Measurements from ENCODE around the gene PIP5K1C.
"Not testable (repeated sequence)": the region's sequence is repeated elsewhere in the genome, so short reads cannot be mapped to it uniquely, and the experiment has no call there.

PIP5K1C gene

DNA sequence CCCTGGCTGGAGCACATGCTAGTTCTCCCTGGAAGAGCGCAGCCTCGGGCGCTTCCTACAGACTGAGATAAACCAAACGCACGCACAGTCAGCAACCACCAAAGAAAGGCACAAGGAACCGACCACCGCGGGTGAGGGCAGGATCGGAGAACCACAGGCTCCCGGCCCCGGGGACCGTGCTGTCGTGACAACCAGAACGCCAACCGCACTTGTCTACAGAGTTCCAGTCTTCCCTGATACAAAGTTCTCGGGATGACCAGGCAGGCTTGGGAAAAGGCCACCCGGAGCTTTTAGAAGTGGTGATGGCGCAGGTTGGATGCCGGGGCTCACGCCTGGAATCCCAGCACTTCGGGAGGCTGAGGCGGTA lies 40.5 kb downstream of the PIP5K1C start:
- no peak for DNase-seq

GRCh38 chr19:3658870-3659745 lies 41.2 kb downstream of the PIP5K1C start:
- DNase-seq: no peak

DNA sequence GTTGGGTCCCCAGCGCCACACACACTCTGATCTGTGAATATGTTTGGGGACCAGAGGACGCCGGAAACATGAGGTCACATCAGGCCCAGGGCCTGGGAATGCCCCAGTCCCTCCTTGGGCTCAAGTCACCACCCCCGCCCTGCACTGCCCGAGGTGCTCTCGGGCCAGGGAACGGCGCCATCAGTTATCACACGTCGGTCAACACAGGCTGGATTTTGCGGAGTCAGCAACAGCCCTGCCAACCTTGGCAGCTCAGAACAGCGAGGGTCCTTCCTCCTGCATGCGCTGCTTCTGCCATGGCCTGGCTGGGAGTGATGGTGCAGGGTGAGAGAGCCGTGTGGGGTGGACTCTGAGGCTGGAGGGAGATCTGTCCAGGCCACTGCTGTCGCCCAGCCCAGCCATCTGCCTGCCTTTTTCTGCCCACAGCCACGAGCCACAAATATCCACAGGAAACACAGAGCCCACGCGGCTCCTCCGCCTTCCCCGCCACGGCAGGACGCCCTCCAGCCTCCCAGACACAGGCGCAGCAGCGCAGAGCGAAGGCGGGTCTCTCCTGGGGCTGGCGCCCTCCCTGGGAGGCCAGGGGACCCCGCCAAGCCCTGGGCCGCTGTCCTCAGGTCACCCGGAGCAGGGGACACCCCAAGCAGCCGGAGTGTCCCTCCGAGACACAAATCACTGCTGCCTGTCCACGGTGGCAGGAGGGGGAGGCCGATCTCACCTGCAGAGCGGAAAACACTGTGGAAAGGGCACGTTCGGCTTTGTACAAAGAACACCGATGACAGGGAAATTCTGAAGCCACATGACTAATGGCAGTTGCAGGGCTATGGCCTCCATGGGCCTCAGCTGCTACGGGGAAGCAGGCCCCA lies 42.0 kb downstream of the PIP5K1C start:
- no peak for DNase-seq

- DNase-seq: no peak
These were observed 42.9 kb downstream of the PIP5K1C start for GRCh38 chr19:3657395-3657769.

DNA sequence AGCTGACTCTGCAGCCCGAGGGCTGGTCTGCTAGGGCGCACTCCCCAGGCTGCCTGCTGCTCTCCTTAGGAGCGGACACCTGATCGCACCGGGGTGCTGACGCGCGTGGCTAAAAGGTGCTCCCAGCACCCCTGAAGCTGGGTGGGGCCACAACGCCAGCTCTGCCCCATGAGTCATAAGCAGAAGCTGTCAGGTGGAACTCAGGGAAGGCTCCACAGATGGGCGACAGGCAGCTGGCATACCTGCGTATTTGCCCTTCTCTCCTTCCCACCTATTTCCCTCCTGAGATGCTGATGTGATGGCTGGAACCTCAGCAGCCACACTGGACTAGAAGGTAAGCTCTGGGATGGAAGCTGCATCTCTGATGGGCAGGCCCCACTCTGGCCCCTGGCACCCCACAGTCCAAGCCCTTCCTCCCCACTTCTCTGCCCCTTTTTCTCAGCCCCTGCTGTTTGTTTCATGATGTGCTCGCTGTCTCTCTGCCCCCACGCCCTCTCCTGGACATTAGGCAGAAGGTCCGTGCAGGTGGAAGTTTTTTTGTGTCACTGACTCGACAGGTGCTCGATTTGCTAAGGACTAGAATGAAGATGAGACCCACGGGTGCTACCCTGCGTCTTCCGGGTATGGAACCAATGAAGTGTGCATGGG lies 43.4 kb downstream of the PIP5K1C start:
- DNase-seq: no peak

DNA sequence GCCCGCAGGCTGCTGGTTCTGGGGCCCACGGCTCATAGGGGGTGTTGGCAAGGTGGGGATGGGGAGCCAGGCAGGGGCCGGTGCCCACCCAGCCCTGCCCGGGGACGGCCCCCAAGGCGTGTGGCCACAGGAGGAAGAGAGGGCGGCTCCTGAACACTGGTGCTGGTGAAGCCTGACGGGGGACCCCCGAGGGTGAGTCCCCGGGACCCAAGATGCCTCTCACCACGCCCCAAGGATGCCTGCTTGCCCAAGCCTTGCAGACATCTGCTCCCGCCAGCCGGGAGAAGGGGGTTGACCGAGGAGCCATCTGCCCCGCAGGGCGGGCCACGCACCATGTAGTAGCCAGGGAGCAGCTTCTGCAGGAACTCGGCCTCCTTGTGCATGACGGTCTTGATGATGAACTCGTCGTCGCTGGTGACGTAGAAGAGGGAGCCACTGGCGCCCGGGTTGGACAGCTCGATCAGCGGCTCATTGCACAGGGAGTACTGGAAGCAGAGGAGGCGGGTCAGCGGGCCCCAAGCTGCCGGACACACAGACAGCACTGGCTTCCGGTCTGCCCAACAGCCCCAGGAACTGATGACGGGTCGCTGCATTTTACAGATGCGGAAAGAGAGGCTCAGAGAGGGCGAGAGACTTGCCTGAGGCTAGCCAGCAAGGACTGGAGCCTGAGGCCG lies 44.1 kb downstream of the PIP5K1C start:
- no peak for DNase-seq

DNA sequence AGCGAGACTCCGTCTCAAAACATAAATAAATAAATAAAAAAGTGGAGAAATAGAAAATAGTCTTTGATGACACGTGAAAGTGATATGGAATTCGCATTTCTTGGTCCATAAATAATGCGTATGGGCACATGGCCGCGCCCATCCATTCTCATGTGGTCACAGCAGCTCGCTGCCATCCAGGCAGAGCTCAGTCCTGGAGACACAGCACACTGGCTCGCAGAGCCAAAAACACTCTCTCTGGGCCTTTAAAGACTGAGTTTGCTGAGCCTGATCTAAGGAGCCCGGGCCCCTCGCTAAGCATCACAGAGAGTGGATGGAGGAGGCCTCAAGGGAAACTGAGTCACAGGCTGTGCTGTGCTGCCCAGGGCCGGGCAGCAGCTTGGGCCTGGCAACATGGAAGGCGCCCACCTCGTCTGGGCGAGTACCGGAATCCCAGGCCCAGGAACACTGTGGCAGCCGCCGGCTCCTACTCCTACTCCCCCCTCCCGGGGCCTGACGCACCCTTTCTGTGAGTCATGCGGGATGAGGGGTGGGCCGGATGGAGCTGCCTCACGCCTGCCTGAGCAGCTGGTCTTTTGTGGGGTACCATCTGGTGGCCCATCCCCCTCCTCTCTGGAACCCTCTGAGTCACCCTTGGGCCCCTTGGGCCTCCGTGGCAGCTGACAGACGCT lies 44.7 kb downstream of the PIP5K1C start:
- DNase-seq: no peak

DNA sequence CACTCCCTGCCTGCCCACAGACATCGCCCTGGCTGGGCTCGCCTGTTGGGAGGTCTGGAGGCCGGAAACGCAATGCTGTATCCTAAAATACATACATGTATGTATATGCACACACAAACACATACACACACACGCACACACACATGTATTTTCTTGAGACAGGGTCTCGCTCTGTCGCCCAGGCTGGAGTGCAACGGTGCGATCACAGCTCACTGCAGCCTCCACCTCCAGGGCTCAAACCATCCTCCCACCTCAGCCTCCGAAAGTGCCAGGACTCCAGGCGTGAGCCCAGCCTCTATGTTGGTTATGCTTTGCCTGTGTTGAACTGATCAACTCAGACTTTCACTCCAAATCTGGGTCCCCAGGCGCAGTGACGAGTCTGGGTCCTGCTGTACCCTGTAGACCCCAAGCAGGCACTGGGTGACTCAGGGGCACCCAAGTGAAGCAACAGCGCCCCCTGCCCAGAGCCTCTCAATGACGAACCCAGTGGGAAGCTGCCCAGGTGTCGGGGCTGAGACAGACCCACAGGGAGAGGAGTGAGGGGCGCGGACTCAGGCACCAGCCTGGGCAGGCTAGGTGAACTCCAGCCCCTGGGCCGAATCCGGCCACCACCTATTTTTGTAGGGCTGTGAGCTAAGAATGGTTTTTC lies 46.3 kb downstream of the PIP5K1C start:
- no peak for DNase-seq

DNA sequence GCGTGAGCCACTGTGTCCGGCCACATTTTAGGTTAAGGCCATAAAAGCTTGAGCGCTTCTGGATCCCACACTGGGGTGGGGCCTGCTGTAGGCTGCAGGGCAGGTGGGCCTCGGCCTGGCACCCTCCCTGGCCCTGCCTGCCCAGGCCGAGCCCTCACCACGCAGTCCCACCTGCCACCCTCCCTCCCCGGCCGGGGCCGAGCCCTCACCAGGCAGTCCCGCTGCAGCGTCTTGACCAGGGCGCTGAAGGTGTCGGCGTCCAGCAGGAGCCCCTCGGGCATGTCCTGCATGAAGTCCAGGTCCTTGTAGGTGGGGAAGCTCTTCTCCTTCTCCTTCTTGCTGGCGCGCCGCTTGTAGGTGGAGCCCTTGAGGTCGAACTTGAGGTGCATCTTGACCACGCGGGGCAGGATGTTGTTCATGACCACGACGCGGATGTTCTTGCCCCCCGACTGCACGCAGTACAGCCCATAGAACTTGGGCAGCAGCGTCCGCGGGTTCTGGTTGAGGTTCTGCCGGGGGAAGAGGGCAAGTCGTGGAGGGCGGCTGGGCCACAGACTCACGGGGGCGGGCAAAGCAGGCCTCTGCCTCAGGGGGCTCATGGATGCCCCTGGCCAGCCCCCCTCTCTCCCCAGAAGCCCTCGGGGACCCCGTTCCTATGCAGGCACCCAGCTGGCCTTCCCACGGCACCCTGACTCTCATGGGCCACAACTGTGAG lies 47.0 kb downstream of the PIP5K1C start:
- no peak for DNase-seq

DNA sequence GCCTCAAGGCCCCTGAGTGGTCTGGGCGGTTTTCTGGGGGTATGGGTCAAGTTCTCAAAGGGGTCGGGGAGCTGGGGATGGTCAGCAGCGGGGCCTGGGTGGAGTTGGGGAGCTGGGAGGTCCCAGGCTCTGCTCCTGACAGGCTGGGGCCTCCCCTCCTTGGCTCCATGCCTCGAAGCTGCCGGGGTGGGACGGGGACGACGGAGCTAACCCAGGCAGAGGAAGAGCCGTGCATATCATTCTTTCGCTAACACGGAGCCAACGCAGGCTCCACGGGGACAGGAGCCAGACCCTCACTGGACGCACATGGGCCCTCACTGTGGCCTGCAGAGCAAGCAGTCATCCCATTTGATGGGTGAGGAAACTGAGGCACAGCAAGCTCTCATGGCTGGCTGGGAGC lies 47.8 kb downstream of the PIP5K1C start:
- no peak for DNase-seq

GRCh38 chr19:3651684-3652083 lies 48.6 kb downstream of the PIP5K1C start:
- DNase-seq: no peak

- DNase-seq: no peak
These were observed 50.4 kb downstream of the PIP5K1C start for GRCh38 chr19:3649888-3650287.

- no peak for DNase-seq
These were observed 52.0 kb downstream of the PIP5K1C start for GRCh38 chr19:3648037-3648905.

GRCh38 chr19:3647102-3647501 lies 53.2 kb downstream of the PIP5K1C start:
- not testable (repeated sequence) for DNase-seq

- no peak for DNase-seq
These were observed 53.8 kb downstream of the PIP5K1C start for GRCh38 chr19:3646336-3647092.

- DNase-seq: no peak
These were observed 54.5 kb downstream of the PIP5K1C start for GRCh38 chr19:3645726-3646125.

- DNase-seq: no peak
These were observed 55.2 kb downstream of the PIP5K1C start for GRCh38 chr19:3645067-3645396.

DNA sequence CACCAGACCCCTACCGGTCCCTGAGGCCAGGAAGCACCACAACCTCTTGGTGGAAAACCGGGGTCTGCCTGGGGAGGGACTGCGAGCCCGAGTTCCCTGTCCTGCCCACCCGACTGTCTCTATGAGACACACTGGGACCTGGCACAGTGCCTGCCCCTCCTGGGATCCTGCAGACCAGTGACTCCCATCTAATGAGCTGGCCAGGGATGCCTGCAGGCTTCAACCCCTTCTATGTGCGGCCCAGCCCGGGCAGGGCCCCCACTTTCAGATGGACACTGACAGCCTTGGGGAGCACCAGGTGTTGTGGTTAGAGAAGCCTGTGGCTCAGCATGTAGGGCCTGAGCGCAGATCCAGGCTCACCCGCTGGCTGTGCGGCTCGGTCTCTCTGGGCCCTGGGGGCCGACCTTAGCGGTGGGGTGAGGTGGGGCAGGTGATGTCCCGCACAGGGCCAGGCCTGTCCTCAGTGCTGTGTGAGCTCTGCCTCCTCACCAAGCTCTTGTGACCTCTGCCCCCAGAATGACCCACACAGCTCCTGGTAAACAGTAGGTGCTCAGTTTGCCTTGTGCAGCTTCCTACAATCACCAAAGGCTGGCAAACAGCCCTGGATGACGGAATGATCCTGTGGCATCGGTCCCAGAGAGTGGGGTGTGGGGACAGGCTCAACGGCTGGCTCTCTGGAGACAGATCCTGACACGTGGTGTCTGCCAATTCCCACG lies 55.8 kb downstream of the PIP5K1C start:
- DNase-seq: no peak

Measured in activated T-cell treated with anti-CD3 and anti-CD28 coated beads, Interleukin-2, amount 50 U/mL, for 48 hours (primary cell).